Hematopoietic multipotent progenitor cell treated with erythropoietin and hydrocortisone succinate and interleukin-3 and kit ligand, for 4 days (in vitro differentiated cells): Measurements from ENCODE around the gene MGLL.

ENCODE experiments used
- DNase-seq: peaks from one replicate; pipeline ENCODE4 v3.0.0-alpha.2; 2015

Gene MGLL

DNA sequence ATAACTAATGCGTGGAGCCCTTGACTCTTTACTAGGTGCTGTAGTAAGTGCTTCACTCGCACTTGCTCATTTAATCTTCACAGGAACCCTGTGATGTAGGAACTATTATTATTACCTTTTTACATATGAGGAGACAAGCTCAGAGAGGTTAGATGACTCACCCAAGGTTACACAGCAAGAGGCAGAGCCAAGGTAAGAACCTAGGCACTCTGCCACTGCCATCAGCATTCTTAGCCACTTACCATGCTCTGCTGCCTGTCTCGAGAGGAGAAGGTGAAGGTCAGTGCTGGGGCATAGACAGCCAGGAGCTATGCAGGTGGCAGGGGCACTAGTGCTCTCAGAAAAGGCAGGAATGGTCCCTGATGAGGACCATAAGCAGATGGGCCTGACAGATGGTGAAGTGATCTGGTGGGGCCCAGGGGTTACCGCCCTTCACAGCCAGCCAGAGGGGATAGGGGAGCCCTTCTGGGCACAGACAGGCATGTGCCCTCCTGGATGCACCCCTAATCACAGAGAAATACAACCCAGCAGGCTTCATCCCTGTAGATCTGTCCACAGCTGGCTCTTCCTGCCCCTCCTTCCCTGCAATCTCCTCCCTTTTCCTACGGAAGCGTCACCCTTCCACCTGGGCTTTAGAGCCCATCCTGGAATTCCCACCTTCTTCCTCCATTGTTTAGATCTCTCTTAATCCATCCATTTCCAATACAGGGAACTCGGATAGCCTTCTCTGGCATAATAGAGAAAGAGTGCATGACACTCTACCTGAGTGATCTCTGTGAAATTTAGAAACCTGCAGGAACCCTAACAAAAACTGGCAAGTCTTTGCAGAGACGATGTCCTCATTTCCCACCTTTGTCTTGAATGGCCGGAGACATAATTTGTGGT is 122.7 kb downstream of the MGLL start:
- DNase-seq, result no peak

DNA sequence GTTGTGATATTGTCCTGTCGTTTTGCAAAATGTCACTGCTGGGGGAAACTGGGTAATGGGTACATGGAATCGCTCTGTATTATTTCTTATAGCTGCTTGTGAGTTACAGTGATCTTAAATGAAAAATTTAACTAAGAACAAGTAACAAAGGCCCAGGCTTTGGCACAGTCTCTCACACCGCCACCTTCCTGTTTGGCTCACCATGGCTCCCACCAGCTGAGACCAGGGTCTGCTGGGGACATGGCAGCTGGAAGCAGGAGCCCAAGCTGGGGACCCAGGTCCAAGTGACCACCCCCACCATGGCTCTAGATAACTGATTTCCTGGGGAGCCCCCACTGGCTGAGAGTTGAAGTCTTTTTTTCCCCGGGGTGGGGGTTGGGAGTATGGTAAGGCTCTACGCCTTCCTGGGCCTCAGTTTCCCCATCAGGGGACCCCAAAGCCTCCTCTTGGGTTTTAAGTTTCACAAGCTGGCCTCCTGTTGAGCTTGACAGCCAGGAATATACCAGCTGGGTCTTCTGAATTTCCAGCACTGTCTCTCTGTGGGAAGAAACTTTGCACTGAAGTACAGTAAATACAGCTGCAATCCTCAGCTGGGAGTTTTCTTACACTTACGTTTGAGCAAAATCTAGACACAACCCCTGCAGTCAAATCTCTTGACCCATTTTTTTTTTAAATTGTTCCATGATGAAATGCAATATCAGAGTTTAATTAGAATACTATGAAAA is 123.5 kb downstream of the MGLL start:
- DNase-seq, result no peak

DNA sequence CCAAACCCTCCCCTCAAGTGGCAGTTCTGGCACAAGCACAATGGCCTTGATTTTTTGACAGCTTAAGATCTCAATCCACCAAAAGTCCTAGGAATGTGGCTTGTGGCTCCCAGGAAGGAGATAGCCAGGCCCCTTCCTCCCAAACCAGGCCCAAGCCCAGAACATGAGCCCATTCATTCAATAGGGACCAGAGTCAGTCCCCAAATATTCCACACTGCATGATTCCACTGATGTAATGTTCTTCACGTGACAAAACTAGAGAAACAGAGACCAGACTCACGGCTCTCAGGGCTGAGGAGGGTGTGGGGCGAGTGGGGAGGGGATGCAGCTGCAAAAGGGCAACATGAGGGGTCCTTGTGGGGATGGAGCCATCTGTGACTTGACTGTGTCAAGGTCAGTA is 124.0 kb downstream of the MGLL start:
- no peak for DNase-seq

DNA sequence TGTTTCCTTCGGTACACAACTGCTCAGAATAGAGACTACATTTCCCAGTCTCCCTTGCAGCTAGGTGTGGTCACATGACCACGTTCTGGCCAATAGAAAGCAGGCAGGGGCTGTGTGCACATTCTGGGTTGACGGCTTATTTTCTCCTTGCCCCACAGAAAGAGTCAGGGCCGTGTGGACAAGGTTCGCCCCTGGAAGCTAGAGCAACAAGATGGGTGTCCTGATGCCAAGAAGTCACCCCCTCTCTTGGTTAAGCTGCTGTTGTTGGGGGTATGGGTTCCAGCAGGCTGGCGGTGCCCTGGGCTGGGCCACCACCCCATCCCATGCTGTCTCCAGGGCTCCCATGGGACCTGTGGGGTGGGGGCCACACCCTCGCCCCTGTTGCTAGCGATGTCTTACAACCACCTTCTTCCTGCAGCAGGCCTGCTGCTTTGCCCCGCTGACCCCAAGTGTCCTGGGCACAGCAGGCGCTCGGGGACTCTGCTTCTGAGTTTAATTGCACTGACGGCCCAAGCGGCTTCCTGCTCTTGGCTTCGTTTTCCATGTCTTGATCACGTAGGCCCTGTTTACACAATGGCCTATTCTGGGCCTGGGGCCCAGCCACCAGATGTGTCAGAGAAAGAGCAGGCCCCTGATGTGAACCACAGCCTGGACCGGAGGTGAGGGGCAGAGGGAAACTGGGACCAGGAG is 124.6 kb downstream of the MGLL start:
- peak; percentile 89 for DNase-seq

DNA sequence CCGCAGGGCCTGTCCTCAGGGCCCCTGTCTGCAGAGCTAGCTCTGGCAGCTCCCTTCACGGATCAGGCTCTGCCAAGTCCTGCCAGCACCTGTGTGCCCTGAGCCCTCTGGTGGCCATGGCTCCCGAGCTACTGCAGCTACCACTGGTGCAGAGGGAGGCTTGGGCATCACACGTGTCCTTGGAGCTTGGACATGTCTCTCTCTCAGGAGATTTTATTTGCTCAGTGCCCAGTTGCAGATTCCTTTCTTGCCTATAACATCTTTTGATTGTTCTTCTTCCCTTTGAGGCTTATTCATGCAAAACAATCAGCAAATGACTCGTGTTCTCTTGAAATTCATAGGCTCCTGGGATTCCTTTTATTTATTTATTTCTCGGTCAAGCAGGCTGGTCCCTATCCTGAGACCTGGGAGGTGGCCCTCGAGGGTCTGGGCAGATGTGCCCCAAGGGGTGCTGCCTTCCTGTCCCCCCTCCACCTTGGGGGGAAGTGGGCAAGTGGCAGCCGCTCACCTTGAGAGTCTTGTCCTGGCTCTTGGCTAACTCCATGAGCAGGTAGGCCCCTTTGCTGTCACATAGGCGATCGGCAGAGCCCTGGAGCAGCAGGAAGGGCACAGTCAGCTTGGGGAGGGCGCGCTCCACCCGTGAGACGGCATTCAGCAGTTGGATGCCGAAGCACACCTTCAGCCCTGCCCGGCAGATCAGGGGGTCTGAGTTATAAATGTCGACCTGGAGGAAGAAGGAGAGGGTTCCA is 127.7 kb downstream of the MGLL start:
- peak; percentile 69 for DNase-seq

DNA sequence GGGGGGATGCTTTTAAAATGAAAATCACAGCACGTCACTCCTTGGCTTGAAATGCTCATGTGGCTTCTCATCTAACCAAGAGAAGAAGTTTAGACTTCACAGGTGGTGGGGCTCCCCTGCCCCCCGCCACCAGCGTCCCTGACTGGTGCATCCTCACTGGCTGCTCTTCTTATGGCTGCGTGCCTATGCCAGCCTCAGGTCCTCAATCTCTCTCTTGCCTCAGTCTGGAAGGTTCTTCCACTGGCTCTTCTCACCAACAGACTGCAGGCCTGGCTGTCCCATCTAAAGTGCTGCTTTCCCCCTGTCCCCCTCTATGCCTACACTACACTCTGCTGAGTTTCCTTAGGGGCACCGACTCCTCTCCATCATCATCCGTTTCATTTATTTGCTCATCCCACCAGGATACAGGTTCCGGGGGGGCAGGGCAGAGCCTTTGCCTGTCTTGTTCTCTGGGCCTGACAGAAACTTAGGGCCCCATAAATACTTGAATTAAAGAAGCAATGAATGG is 128.9 kb downstream of the MGLL start:
- DNase-seq, result no peak

DNA sequence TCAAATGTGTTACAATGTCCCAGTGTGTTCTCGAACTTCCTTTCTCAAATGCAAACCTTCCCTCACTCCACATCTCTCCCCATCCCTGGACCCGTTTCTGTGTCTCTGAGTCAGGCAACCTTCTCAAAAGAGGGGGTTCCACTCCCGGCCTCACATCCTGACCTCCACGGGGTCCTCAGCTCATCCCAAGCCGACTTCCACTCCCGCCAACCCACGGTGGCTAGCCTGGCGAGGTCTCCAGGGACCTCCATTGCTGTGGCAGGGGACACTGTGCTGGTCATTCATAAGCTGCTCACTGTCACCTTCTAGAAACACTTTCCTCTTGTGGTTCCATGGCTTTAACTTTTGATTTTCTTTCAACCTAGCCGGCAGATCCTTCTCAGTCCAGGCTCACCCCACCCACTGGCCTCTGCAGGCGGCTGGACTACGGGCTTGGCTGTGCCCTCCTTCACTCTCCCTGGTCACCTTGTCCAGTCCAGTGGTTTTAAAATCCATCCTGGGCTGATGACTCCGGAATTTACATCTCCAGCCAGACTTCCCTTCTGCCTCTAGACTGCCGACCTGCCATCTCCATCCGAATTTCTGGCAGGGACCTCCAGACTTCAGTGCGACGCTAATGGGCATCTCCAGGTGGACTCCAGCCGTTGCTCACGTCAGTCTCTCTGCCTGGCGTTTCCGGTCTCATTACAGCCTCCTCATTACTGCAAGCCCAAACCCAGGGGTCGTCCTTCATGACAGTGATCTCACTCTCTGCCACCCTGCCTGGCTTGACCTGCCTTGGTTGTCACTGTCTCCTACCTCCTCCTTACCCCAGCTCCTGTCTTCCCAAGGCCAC is 129.6 kb downstream of the MGLL start:
- no peak for DNase-seq

DNA sequence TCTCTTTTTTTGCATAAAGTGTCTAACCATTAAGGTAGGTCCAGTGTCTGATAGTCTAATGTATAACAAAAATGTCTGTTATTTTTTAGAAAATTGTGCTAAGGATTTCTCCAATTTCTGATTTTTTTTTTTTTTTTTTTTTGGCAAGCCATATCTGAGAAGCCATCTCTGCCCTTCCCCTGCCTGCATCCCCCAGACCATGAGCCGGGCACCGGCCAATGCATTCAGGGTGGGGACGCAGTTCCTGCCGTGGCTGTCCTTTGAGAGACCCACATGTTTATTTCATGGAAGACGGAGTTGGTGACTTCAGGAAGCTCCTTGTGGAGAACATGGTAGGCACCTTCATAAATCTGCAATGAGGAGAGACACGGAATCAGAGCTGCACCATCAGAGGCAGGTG is 130.3 kb downstream of the MGLL start:
- no peak for DNase-seq

DNA sequence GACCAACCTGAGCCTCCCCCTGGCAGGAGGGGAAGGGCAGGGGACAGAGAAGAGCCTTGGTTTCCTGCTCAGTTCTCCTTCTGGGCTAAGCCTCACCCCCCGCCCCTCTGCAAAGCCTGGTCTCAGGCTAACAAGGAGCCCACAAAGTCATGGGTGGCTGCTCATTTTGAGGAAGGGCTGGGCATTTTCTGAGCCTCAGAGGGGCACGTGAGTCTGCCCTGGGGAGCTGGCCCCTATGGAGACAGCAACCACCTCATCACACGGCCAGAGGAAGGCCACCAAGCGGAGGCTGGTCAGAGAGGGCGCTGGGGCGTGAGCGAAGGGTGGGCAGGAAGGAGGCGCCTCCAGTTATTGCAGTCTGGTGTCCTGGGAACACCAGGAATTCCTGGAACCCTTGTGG is 130.8 kb downstream of the MGLL start:
- DNase-seq, result no peak

DNA sequence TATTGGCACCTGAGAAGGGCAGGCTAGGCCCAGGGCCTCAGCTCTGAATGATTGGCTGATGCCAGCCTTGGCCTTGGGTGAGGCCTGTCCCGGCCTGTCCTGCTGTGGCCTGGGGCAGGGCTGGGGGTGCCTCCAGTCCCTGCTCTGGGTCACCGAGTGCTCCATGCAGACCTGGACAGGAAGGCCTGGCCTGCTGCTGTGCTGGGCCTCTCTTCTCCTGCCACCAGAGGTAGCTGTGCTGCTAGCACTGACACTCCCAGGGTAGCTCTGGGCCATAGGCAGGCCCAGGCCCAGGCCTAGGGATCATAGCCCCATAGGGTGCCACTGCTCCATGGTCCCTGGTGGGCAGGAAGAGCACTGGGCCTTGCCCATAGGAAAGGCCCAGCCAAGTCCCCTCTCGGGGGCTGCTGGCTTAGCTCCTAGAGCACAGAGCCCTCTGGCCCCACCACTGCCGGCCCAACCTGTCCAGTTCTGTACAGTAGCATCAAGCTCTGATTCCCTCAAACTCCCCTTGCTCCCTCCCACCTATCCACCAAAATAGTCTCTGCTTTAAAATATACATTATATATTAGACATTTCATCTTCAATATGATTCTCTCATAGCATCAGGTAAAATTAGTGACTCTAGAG is 131.4 kb downstream of the MGLL start:
- DNase-seq, result peak; percentile 75

DNA sequence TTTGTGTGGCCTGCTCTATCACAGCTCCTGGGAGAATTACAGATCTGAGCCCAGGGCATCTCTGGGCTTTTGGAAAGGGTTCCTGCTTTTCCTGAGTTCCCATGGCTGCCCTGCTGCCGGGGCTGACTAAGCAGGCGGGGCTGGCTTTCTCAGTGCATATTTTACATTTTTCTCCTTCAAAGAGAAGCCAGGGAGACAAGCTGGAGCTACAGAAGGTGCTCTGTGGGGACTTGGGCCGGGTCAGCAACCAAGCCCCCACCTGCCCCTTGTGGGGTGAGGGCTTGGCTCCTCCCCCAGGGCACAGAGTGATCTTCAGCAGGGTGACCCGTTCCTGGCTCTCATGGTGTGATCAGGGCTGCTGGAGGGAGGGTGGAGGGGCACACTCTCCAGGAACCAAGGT is 132.2 kb downstream of the MGLL start:
- no peak for DNase-seq

DNA sequence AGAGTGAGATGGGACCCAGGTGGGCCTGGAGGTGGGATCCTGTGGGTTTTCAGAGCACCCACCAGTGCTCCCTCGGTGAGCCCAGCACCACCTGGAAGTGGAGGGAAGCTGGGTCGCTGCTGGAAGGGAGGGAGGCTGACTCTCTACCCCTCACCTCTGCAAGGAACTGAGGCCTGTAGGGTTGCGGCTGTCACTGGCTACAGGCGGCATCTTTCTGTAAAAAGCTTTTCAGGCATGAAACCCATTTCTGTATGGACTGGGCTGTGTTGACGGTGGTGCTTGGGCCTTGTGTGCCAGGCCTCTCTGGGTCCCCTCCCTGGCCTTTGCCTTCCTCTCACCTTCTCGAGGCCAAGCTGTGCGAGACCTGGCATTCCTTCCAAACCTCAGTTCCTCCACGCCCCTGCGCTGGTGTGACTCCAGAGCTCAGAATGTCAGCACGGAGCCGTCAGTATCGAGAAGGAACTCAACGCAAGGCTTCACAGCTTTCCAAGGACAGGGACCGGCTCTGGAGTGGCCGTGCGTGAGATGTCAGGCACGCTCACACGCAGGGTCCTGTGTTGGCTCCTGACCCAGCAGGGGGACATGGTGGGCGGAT is 133.0 kb downstream of the MGLL start:
- DNase-seq, result no peak

DNA sequence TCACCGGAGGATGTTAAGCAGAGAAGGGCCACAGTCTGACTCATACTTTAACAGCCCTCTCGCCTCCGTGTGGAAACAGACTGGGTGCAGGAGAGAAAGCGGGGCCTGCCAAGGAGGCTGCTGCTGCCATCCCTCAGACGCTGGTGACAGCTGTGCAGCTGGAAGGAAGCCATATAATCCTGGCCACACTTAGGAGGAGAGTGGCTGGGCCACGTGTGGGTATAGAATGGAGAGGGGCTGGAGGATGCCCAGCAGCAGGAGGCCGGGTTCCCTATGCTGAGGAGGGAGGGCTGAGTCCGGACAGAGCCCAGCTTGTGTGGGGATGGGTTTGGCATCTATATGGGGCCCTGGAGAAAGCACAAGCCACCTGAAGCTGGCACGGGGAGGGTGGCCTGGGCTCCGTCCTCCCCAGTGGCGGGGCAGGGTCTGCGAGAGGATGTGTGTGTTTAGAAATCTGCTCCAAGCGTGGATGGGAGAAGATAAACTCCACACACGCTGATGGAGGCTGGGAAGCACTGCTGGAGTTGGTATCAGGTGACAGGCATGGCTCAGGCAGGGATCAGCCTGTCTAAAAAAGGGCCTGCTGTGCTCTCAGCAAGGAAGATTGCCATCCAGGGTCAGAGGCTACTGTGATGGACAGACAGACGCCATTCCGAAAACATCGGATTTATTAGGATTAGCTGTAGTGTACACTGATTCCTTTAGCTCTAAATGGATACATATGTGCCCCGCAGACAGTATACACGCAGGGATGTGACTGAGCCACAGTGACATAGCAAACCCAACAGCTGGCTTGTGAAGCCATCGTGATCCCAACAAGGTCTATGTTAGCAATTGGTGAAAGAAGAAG is 133.7 kb downstream of the MGLL start:
- no peak for DNase-seq

DNA sequence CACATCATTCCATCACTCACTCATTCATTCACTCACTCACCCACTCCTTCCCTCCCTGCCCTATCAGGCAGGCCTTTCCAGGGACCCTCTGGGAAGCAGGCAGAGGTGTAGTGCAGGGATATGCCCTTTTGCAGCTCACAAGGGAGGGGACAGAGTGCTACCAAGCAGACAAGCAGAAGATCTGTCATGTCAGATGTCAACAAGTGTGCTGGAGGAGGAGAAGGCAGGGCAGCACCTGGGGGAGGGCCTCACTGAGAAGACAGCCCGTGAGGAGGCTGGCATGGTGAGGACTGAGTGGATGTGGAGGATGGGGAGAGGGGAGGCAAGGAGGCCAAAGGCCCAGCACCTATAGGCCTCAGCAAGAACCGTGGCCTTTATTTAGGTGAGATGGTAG is 134.3 kb downstream of the MGLL start:
- DNase-seq, result no peak

DNA sequence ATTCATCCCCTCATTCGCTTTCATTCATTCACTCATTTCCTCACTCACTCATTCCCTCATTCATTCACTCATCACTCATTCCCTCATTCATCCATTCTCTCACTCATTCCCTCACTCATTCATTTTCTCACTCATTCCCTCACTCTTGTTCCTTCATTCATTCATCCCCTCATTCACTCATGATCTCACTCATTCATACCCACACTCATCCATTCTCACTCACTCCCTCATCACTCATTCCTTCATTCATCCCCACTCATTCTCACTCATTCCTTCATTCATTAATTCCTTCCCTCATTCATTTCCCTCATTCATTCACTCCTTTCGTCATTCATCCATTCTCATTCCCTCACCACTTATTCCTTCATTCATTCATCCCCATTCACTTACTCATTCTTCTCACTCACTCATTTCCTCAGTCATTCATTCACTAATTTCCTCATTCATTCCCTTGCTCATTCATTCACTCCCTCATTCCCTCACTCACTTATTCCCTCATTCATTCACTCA is 135.0 kb downstream of the MGLL start:
- no peak for DNase-seq

DNA sequence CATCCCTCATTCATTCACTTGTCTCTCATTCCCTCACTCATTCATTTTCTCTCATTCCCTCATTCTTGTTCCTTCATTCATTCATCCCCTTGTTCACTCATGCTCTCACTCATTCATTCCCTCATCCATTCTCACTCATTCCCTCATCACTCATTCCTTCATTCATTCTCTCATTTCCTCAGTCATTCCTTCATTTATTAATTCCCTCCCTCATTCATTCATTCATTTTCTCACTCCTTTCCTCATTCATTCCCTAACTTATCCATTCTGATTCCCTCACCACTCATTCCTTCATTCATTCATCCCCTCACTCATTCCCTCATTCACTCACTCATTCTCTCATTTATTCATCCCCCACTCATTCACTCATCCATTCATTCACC is 135.8 kb downstream of the MGLL start:
- no peak for DNase-seq

DNA sequence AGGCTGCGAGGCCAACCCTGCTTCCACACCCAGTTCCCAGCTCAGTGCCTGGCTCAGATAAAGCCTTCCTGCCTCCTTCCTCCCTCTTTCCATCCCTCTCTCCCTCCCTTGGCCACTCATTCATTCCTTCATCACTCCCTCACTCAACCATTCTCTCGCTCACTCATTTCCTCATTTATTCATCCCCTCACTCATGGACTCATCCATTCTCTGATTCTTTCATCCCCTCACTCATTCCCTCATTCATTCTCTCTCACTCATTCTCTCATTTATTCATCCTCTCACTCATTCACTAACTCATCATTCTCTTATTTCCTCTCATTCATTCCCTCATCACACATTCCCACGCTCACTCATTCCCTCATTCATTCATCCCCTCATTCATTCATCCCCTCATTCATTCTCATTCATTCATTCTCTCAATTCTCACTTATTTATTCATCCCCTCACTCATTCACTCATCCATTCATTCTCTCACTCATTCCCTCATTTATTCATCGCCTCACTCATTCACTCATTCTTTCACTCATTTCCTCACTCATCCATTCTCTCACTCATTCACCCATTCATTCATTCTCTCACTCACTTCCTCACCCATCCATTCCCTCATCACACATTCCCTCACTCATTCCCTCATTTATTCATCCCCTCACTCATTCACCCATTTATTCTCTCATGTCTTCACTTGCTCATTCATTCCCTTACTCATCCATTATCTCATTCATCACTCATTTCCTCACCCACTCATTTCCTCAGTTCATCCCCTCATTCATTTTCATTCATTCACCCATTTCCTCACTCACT is 136.4 kb downstream of the MGLL start:
- DNase-seq, result peak; percentile 32

DNA sequence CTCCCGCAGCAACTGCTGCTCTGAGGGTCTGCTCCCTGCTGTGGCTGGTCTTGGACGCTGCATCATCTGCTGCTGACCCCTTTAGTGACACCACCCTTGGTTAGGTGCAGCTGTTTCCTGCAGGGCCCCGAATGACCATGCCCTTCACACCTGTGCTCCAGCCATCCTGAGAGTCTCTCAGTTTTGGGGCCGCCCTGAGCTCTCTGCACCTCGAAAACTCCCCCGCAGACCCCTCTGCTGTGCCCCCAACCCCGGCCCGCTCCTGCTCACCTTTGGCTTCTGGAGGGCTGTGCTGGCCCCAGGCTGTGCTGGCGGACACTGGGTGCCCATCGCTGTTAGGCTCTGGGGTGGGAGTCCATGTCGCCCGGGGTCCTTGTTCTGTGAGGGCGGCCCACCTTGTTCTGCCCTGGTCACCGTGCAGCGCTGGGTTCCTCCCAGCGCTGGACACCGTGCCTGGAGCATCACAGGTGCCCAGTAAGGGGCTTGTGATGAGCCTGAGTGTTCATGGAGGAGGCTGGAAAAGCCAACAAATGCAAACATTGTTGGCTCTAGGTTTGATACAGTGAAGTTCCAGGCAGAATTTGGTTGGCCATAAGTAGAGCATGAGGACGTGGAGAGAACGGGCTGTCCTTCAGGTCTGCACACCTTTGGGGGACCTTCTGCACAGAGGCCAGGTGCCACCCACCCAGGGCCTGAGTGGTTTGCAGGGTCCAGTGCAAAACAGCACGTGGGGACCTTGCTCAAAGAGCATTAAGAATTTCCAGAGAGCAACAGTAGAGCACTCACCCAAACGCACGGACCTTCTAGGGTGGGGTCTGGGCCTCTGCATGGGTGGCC is 137.2 kb downstream of the MGLL start:
- no peak for DNase-seq
